Measurements from ENCODE around the gene MNAT1. TPM values are rescaled to one million over a fixed set of nuclear protein-coding genes. Genes with fewer than 3 reads are reported as not detected.

The MNAT1 gene
- total and polyA plus RNA-seq, 9 of the 15 experiments (the other 6 are each of a cell fraction or from before 2014, with no cell fraction given) = 37.8 to 83.3 (median 60.4) TPM

GRCh38 chr14:60736494-60736893, 1.9 kb downstream of the MNAT1 start:
- no peak for ATAC-seq
- BruUV-seq (replicated peaks) = no TSS peak

More at GRCh38 chr14:60736494-60736893, 1.9 kb downstream of the MNAT1 start:
- no peak overlapping the region for H3K27ac ChIP-seq (ENCODE audit: extremely low read depth, low read depth, low read length)
- no peaks in the 10 kb centered on the region for H3K9me1 ChIP-seq (ENCODE audit: control insufficient read depth, insufficient read depth, low read length)
- peak overlapping the region; percentile 5; the same call in 1 of the 2 replicates for H3K4me2 ChIP-seq (ENCODE audit: insufficient read depth, low read length)
- intact Hi-C loops (cut with micrococcal nuclease) (no loop called here), in situ Hi-C loops (cut with MboI) (no loop called here)
- CTCF ChIA-PET (ENCODE audit: low intra/inter-chr PET ratio) = no interaction called here
- TF ChIP-seq ZNF407 (IDR thresholded peaks at IDR 0.05; ENCODE audit: low read depth) (no peak), ZBTB49 (CRISPR knock-in tag; IDR thresholded peaks at IDR 0.05; ENCODE audit: borderline replicate concordance) (no peak)
- peak; percentile 26 for FAIRE-seq
- no peaks in the 10 kb centered on the region for H3K9me3 ChIP-seq (replicated peaks; ENCODE audit: control insufficient read depth, insufficient read depth, low read depth, low read length)
- H3K4me3 ChIP-seq = no peak overlapping the region
- POLR2A ChIA-PET = interaction anchor here (0.5 to 0.8 kb wide), 2 partner anchors 13 to 253 kb away, joined by 3 to 5 read pairs; partner anchors contain the start of gene SIX4
- no peaks in the 10 kb centered on the region for H3K36me3 ChIP-seq (ENCODE audit: control insufficient read depth, insufficient read depth, low read length)
- no peak overlapping the region for H2AFZ ChIP-seq (ENCODE audit: low read depth, low read length)
- H4K20me1 ChIP-seq (replicated peaks; ENCODE audit: control insufficient read depth, insufficient read depth, low read length) = no peaks in the 10 kb centered on the region
- no peaks in the 10 kb centered on the region for H3K27me3 ChIP-seq (ENCODE audit: control insufficient read depth in 2 of 2, insufficient read depth in 2 of 2, low read length in 2 of 2)
- peaks cover 57% of the 10 kb centered on the region for H3K79me2 ChIP-seq (ENCODE audit: control insufficient read depth, insufficient read depth, low read length)
- peaks cover 0 to 4% of the 10 kb centered on the region in 2 experiments; a peak in 1 of 5 replicates for H3K4me1 ChIP-seq (replicated peaks in 1 of 2; ENCODE audit: control insufficient read depth in 2 of 2, insufficient read depth in 2 of 2, low read length in 2 of 2)
- whole genome bisulfite sequencing (ENCODE audit: insufficient coverage, low coverage, missing lambda C conversion rate) = 16% methylated on average over 4 of the region's 4 CpGs
- DNase-seq (ENCODE audit: extremely low read depth in 1 of 4, low spot score in 3 of 4) = no peak
- no peak overlapping the region for H3K9ac ChIP-seq (ENCODE audit: insufficient read depth in 1 of 2, low read depth in 2 of 2, low read length in 2 of 2)

All from K562 (cell line).